HepG2 (cell line): ENCODE results near the gene TGM2. TPM values are rescaled to one million over a fixed set of nuclear protein-coding genes. Genes with fewer than 3 reads are reported as not detected.

Experiments
- ARID2 ChIP-seq: sonication (generic); formaldehyde crosslinking; IDR thresholded peaks from 2 replicates; pipeline ENCODE4 v1.8.1; 2022; ENCODE audit warnings: mild to moderate bottlenecking, missing genetic modification reagents, borderline replicate concordance
- EED ChIP-seq: sonication (generic); formaldehyde crosslinking; IDR thresholded peaks from 2 replicates; pipeline ENCODE4 v1.5.0; 2020; ENCODE audit warnings: mild to moderate bottlenecking, missing genetic modification reagents
- HES4 ChIP-seq: sonication (generic); formaldehyde crosslinking; IDR thresholded peaks from 2 replicates; pipeline ENCODE4 v1.9.0; 2021; ENCODE audit warnings: mild to moderate bottlenecking, missing genetic modification reagents, borderline replicate concordance
- HMG20A ChIP-seq: IDR thresholded peaks from 2 replicates; pipeline ENCODE4 v1.6.1; 2016; ENCODE audit warnings: borderline replicate concordance
- KMT2A ChIP-seq: sonication (generic); formaldehyde crosslinking; IDR thresholded peaks from 2 replicates; pipeline ENCODE4 v1.4.0; 2020; ENCODE audit warnings: missing genetic modification reagents
- NFIC ChIP-seq: IDR thresholded peaks from 2 replicates; pipeline ENCODE4 v1.6.1; 2012; ENCODE audit warnings: mild to moderate bottlenecking, low read length, inconsistent platforms
- POLR2AphosphoS2 ChIP-seq: IDR thresholded peaks from 2 replicates; pipeline ENCODE4 v1.6.1; 2011; ENCODE audit warnings: low read depth, low read length, improper control_type of control experiment
- SNRNP70 ChIP-seq: fragments of 200-400 bp; formaldehyde crosslinking; IDR thresholded peaks from 2 replicates; pipeline ENCODE4 v1.6.1; 2017; ENCODE audit warnings: mild to moderate bottlenecking, low read depth, low read length, moderate library complexity
- SOX13 ChIP-seq, 3 experiments: fragments of 450-650 bp in 1 of 3; sonication (generic) in 1 of 3; formaldehyde crosslinking in 1 of 3; IDR thresholded peaks in 2 of 3; conservative IDR thresholded peaks in 1 of 3; 2 replicates each; pipeline versions ENCODE4 v1.5.0 to v1.6.1; 2016 to 2020; ENCODE audit warnings: antibody characterized with exemption in 1 of 3, mild to moderate bottlenecking in 1 of 3, missing compliant biosample characterization in 1 of 3, missing genetic modification reagents in 1 of 3, moderate library complexity in 1 of 3
- TCF12 ChIP-seq, 2 experiments: fragments of 450-650 bp in 1 of 2; sonication (generic) in 1 of 2; formaldehyde crosslinking in 1 of 2; IDR thresholded peaks; 2 replicates each; pipeline versions ENCODE4 v1.6.1 to v1.8.0; 2017 to 2022; ENCODE audit warnings: antibody characterized with exemption in 1 of 2, mild to moderate bottlenecking in 1 of 2, missing genetic modification reagents in 1 of 2, moderate library complexity in 1 of 2
- ZMYM2 ChIP-seq: sonication (generic); formaldehyde crosslinking; IDR thresholded peaks from 2 replicates; pipeline ENCODE4 v1.8.0; 2022; ENCODE audit warnings: mild to moderate bottlenecking, missing genetic modification reagents
- ZNF260 ChIP-seq: sonication (generic); formaldehyde crosslinking; IDR thresholded peaks from 2 replicates; pipeline ENCODE4 v1.4.0; 2020; ENCODE audit warnings: missing genetic modification reagents, low read depth, mild to moderate bottlenecking, borderline replicate concordance
- polyA plus RNA-seq, 8 experiments: library from polyadenylated mRNA; depleted of rRNA in 3 of 8; stranded (reverse) in 7 of 8; unstranded in 1 of 8; fragments of >200 nt; fragmentation: Illumina TruSeq in 4 of 8; extraction: Trizol in 4 of 8; gene quantifications; 2 replicates each; pipeline versions ENCODE4 v1.2.1 to v1.2.3, GENCODE V29; 2011 to 2016; ENCODE audit warnings: low read depth in 4 of 8, missing spikeins in 1 of 8, mixed read lengths in 1 of 8; ENCODE audit not compliant: insufficient read depth in 1 of 8
- total RNA-seq, 5 experiments: library from RNA; depleted of rRNA; stranded (reverse); fragments of >200 nt; fragmentation: Illumina TruSeq; extraction: Trizol; gene quantifications; 2 replicates each; pipeline ENCODE4 v1.2.3, GENCODE V29; 2016; ENCODE audit warnings: low read depth in 1 of 5
- TF ChIP-seq, protein P1 (sequence below): sonication (generic); formaldehyde crosslinking; IDR thresholded peaks from 2 replicates; pipeline ENCODE4 v1.5.0; 2020; ENCODE audit warnings: mild to moderate bottlenecking, missing genetic modification reagents, moderate library complexity
- TF ChIP-seq, protein P2 (sequence below): sonication (generic); formaldehyde crosslinking; IDR thresholded peaks from 2 replicates; pipeline ENCODE4 v1.4.0; 2020; ENCODE audit warnings: mild to moderate bottlenecking, missing genetic modification reagents, borderline replicate concordance
- TF ChIP-seq, protein P3 (sequence below): IDR thresholded peaks from 2 replicates; pipeline ENCODE4 v1.6.1; 2012; ENCODE audit warnings: inconsistent platforms
- TF ChIP-seq, protein P4 (sequence below): sonication (generic); formaldehyde crosslinking; IDR thresholded peaks from 2 replicates; pipeline ENCODE4 v1.4.0; 2020; ENCODE audit warnings: mild to moderate bottlenecking, missing genetic modification reagents
- TF ChIP-seq, protein P5 (sequence below): sonication (generic); IDR thresholded peaks from 2 replicates; pipeline ENCODE4 v1.6.1; 2016; ENCODE audit warnings: low read depth, borderline replicate concordance

The TGM2 gene
- total and polyA plus RNA-seq, 2 of the 13 experiments (the other 11 are each of a cell fraction or from before 2014, with no cell fraction given): 4.2 to 46.4 TPM

DNA sequence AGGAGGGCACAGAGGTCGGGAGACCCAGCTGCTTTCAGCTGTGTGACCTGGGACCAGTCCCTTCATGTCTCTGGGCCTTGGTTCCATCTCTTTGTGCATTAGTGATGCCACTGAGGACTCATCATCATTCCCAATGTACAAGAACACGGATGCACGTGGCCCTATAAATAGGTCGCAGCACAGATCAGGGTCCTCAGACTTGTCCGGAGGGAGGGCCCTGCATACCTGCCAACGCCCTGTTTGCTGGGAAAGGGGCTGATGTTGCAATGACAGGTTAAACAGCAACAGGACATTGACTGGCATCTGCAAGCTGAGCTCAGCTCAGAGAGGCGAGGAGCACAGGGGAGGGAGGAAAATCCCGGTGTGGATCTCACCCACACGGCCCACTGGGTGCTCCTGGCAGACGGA lies 21.8 kb downstream of the TGM2 start (continued):
- TF ChIP-seq POLR2AphosphoS2 (no peak), TCF12 (IDR thresholded peaks at IDR 0.05) (no peak), TCF12 (CRISPR knock-in tag; IDR thresholded peaks at IDR 0.05) (no peak; the same call in 1 of the 2 replicates), ARID2 (peak; percentile 91), KMT2A (peak; percentile 52; the same call in 1 of the 2 replicates), SNRNP70 (no peak), ZNF260 (no peak), SOX13 (IDR thresholded peaks at IDR 0.05) (peak; percentile 81), SOX13 (CRISPR knock-in tag; conservative IDR thresholded peaks at IDR 0.05 in 1 of 2, IDR thresholded peaks at IDR 0.05 in 1 of 2) (peak in 1 of 2 experiments; percentile 95; a peak in 2 of 4 replicates), ZMYM2 (CRISPR knock-in tag) (0 out of 2 replicates have a peak, but pooled peaks have one; percentile 49), NFIC (no peak), EED (CRISPR knock-in tag) (peak; percentile 48; the same call in 1 of the 2 replicates), HMG20A (CRISPR knock-in tag) (peak; percentile 96), HES4 (CRISPR knock-in tag) (0 out of 2 replicates have a peak, but pooled peaks have one; percentile 9)
- TF ChIP-seq, protein P1, sequence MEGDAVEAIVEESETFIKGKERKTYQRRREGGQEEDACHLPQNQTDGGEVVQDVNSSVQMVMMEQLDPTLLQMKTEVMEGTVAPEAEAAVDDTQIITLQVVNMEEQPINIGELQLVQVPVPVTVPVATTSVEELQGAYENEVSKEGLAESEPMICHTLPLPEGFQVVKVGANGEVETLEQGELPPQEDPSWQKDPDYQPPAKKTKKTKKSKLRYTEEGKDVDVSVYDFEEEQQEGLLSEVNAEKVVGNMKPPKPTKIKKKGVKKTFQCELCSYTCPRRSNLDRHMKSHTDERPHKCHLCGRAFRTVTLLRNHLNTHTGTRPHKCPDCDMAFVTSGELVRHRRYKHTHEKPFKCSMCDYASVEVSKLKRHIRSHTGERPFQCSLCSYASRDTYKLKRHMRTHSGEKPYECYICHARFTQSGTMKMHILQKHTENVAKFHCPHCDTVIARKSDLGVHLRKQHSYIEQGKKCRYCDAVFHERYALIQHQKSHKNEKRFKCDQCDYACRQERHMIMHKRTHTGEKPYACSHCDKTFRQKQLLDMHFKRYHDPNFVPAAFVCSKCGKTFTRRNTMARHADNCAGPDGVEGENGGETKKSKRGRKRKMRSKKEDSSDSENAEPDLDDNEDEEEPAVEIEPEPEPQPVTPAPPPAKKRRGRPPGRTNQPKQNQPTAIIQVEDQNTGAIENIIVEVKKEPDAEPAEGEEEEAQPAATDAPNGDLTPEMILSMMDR: peak; percentile 43
- TF ChIP-seq, protein P2, sequence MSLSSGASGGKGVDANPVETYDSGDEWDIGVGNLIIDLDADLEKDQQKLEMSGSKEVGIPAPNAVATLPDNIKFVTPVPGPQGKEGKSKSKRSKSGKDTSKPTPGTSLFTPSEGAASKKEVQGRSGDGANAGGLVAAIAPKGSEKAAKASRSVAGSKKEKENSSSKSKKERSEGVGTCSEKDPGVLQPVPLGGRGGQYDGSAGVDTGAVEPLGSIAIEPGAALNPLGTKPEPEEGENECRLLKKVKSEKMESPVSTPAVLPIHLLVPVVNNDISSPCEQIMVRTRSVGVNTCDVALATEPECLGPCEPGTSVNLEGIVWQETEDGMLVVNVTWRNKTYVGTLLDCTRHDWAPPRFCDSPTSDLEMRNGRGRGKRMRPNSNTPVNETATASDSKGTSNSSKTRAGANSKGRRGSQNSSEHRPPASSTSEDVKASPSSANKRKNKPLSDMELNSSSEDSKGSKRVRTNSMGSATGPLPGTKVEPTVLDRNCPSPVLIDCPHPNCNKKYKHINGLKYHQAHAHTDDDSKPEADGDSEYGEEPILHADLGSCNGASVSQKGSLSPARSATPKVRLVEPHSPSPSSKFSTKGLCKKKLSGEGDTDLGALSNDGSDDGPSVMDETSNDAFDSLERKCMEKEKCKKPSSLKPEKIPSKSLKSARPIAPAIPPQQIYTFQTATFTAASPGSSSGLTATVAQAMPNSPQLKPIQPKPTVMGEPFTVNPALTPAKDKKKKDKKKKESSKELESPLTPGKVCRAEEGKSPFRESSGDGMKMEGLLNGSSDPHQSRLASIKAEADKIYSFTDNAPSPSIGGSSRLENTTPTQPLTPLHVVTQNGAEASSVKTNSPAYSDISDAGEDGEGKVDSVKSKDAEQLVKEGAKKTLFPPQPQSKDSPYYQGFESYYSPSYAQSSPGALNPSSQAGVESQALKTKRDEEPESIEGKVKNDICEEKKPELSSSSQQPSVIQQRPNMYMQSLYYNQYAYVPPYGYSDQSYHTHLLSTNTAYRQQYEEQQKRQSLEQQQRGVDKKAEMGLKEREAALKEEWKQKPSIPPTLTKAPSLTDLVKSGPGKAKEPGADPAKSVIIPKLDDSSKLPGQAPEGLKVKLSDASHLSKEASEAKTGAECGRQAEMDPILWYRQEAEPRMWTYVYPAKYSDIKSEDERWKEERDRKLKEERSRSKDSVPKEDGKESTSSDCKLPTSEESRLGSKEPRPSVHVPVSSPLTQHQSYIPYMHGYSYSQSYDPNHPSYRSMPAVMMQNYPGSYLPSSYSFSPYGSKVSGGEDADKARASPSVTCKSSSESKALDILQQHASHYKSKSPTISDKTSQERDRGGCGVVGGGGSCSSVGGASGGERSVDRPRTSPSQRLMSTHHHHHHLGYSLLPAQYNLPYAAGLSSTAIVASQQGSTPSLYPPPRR (CRISPR knock-in tag): peak; percentile 96
- TF ChIP-seq, protein P3, sequence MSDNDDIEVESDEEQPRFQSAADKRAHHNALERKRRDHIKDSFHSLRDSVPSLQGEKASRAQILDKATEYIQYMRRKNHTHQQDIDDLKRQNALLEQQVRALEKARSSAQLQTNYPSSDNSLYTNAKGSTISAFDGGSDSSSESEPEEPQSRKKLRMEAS: peak; percentile 98
- TF ChIP-seq, protein P4, sequence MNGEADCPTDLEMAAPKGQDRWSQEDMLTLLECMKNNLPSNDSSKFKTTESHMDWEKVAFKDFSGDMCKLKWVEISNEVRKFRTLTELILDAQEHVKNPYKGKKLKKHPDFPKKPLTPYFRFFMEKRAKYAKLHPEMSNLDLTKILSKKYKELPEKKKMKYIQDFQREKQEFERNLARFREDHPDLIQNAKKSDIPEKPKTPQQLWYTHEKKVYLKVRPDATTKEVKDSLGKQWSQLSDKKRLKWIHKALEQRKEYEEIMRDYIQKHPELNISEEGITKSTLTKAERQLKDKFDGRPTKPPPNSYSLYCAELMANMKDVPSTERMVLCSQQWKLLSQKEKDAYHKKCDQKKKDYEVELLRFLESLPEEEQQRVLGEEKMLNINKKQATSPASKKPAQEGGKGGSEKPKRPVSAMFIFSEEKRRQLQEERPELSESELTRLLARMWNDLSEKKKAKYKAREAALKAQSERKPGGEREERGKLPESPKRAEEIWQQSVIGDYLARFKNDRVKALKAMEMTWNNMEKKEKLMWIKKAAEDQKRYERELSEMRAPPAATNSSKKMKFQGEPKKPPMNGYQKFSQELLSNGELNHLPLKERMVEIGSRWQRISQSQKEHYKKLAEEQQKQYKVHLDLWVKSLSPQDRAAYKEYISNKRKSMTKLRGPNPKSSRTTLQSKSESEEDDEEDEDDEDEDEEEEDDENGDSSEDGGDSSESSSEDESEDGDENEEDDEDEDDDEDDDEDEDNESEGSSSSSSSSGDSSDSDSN: no peak
- TF ChIP-seq, protein P5, sequence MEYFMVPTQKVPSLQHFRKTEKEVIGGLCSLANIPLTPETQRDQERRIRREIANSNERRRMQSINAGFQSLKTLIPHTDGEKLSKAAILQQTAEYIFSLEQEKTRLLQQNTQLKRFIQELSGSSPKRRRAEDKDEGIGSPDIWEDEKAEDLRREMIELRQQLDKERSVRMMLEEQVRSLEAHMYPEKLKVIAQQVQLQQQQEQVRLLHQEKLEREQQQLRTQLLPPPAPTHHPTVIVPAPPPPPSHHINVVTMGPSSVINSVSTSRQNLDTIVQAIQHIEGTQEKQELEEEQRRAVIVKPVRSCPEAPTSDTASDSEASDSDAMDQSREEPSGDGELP: peak; percentile 89; the same call in 1 of the 2 replicates
